HG03025 (cell line): Measurements from ENCODE around the gene SPIRE2.
"Not testable (repeated sequence)": the region's sequence is repeated elsewhere in the genome, so short reads cannot be mapped to it uniquely, and the experiment has no call there.

Experiments
- ATAC-seq: cut with Tn5 transposase; IDR thresholded peaks from one replicate; pipeline ENCODE4 v1.9.1; 2021; ENCODE audit warnings: mild to moderate bottlenecking, moderate library complexity; ENCODE audit not compliant: unreplicated experiment, low FRiP score

SPIRE2 gene

GRCh38 chr16:89911375-89911774 is 83.1 kb downstream of the SPIRE2 start:
- no peak for ATAC-seq

- no peak for ATAC-seq
These were observed 83.9 kb downstream of the SPIRE2 start for GRCh38 chr16:89912143-89912542.

DNA sequence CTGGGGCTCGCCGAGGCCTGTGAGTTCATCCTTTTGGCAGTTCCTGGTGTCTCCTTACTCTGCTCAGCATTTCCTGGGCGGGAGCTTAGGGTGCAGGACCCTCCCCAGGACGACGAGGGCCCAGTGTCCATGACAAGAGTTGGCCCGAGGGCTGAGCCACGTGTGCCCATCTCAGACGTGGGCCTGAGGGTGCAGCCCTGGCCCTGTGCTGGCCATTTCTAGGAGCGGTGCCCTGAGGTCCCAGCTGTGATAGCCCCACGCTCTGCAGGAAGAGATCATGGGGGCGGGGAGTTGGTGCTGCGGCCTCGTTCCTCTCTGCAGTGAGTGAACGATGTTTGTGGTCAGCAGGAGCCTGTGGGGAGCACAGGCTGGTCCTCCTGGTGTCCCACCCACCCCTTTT is 84.4 kb downstream of the SPIRE2 start:
- ATAC-seq = no peak

GRCh38 chr16:89913408-89914387 is 85.4 kb downstream of the SPIRE2 start:
- no peak for ATAC-seq

DNA sequence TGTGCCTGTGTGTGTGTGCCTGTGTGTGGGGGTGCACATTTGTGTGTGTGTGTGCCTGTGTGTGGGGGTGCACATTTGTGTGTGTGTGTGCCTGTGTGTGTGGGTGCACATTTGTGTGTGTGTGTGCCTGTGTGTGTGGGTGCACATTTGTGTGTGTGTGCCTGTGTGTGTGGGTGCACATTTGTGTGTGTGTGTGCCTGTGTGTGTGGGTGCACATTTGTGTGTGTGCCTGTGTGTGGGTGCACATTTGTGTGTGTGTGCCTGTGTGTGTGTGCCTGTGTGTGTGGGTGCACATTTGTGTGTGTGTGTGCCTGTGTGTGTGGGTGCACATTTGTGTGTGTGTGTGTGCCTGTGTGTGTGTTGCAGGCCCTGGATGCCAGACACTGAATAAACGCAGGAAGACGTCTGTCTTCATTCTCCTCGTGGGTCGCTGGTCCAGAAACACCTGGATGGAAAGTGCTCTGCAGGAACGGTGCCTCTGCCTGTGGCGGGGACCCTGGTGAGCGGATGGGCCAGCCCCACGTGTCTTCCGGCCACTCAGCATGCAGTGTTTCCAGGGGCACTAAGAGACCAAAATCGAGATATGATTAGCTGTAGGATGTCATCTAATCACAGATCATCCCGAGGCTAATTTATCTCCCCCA is 86.5 kb downstream of the SPIRE2 start:
- not testable (repeated sequence) for ATAC-seq

DNA sequence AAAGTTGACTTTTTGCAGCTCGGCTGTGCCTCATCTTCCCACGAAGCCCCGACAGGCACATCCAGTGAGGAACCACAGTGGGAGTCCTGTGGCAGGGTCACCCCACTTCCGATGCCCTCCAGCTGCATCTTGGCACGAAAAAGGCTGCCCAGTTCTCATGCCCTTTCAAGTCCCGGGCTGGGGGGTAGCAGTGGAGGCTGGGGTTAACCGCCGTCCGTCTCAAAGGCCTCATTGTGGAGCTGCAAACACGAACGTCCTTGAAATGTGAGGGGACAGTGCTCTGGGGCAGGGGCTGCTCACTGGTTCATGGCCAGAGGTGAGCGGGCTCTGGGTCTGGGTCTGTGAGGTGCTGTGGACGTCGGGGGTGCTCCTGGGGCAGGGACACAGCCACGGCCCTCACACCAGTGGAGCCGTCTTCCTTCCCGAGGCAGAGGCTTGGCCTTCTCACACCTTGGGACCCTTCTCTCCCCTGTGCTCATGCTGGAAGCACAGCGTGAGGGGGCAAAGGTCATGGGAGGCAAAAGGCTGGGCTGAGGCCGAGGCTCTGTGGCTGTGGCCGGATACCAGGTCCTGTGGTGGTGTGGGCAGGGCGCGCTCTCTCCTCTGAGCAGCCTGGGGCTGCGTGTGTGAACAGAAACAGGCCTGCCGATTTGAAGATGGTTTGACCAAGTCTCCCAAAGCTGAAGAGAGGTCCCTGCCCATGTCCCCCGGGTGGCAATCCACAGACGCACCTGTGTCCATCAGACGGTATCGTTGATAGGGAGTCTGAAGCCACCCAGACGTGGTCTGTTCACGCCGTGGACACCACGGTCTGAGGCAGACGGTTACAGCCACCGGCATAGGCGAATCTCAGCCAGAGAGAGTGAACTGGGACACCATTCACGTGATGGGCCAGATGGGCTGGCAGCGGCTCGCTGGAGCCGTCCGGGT is 87.3 kb downstream of the SPIRE2 start:
- ATAC-seq = no peak

GRCh38 chr16:89917773-89918452 is 89.6 kb downstream of the SPIRE2 start:
- peak; percentile 70 for ATAC-seq

GRCh38 chr16:89918453-89919347 is 90.4 kb downstream of the SPIRE2 start, which contains the start of gene MC1R:
TSS of gene MC1R (plus strand) at chr16:89918862. CDS start at chr16:89919259, 397 bp downstream.
- ATAC-seq = no peak

DNA sequence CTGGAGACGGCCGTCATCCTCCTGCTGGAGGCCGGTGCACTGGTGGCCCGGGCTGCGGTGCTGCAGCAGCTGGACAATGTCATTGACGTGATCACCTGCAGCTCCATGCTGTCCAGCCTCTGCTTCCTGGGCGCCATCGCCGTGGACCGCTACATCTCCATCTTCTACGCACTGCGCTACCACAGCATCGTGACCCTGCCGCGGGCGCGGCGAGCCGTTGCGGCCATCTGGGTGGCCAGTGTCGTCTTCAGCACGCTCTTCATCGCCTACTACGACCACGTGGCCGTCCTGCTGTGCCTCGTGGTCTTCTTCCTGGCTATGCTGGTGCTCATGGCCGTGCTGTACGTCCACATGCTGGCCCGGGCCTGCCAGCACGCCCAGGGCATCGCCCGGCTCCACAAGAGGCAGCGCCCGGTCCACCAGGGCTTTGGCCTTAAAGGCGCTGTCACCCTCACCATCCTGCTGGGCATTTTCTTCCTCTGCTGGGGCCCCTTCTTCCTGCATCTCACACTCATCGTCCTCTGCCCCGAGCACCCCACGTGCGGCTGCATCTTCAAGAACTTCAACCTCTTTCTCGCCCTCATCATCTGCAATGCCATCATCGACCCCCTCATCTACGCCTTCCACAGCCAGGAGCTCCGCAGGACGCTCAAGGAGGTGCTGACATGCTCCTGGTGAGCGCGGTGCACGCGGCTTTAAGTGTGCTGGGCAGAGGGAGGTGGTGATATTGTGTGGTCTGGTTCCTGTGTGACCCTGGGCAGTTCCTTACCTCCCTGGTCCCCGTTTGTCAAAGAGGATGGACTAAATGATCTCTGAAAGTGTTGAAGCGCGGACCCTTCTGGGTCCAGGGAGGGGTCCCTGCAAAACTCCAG is 91.5 kb downstream of the SPIRE2 start:
- no peak for ATAC-seq

- ATAC-seq = no peak
These were observed 92.4 kb downstream of the SPIRE2 start for GRCh38 chr16:89920723-89921122.
